ENCODE measurements around the gene LGALS8. TPM values are rescaled to one million over a fixed set of nuclear protein-coding genes. Genes with fewer than 3 reads are reported as not detected.

Gene LGALS8
- total RNA-seq, 4 donors from 2014 or later, result 45.7 to 112 (median 61.5) TPM

GRCh38 chr1:236522937-236523703 lies 662 bp upstream of the LGALS8 start:
- intact Hi-C loops (cut with DNase I; ENCODE audit: low total_unique reads), result no loop called here
- Histone ChIP-seq H3K27me3 (no peaks in the 10 kb centered on the region), H3K4me1 (peaks cover 0 to 6% of the 10 kb centered on the region in 2 donors), H3K9me3 (no peaks in the 10 kb centered on the region), H3K4me3 (peak overlapping the region; percentile 84), H3K27ac (peak overlapping the region; percentile 87 to 91), H3K36me3 (no peaks in the 10 kb centered on the region)
- DNase-seq, result peak; percentile 33
- TF ChIP-seq POLR2A (IDR thresholded peaks at IDR 0.05) (no peak), CTCF (IDR thresholded peaks at IDR 0.05) (no peak)

GRCh38 chr1:236524142-236524894 lies 536 bp downstream of the LGALS8 start:
- Histone ChIP-seq H3K9me3 (no peaks in the 10 kb centered on the region), H3K27ac (peak overlapping the region; percentile 87 to 91), H3K27me3 (no peaks in the 10 kb centered on the region), H3K36me3 (no peaks in the 10 kb centered on the region), H3K4me1 (peaks cover 0 to 6% of the 10 kb centered on the region in 2 donors), H3K4me3 (peak overlapping the region; percentile 84)
- TF ChIP-seq CTCF (IDR thresholded peaks at IDR 0.05) (no peak), POLR2A (IDR thresholded peaks at IDR 0.05) (peak in 1 of 2 donors; percentile 6)
- DNase-seq, result peak; percentile 24 to 49
- intact Hi-C loops (cut with DNase I; ENCODE audit: low total_unique reads), result no loop called here

GRCh38 chr1:236524895-236525184 lies 1.1 kb downstream of the LGALS8 start:
- no peak for TF ChIP-seq CTCF (IDR thresholded peaks at IDR 0.05)
- no peak for TF ChIP-seq POLR2A (IDR thresholded peaks at IDR 0.05)
- Histone ChIP-seq H3K4me3 (peak overlapping the region; percentile 84), H3K27ac (peak overlapping the region; percentile 87 to 91), H3K4me1 (peaks cover 0 to 6% of the 10 kb centered on the region in 2 donors), H3K36me3 (no peaks in the 10 kb centered on the region), H3K27me3 (no peaks in the 10 kb centered on the region), H3K9me3 (no peaks in the 10 kb centered on the region)
- DNase-seq, result no peak
- intact Hi-C loops (cut with DNase I; ENCODE audit: low total_unique reads), result no loop called here

- no peak for DNase-seq
- Histone ChIP-seq H3K9me3 (no peaks in the 10 kb centered on the region), H3K36me3 (no peaks in the 10 kb centered on the region), H3K27me3 (no peaks in the 10 kb centered on the region), H3K4me3 (no peak overlapping the region), H3K27ac (no peak overlapping the region), H3K4me1 (peaks cover 0 to 6% of the 10 kb centered on the region in 2 donors)
- intact Hi-C loops (cut with DNase I; ENCODE audit: low total_unique reads), result no loop called here
- TF ChIP-seq CTCF (IDR thresholded peaks at IDR 0.05) (no peak), POLR2A (IDR thresholded peaks at IDR 0.05) (no peak)
Observed at GRCh38 chr1:236526079-236526478, 2.3 kb downstream of the LGALS8 start.

- no peak for DNase-seq
- no peak for TF ChIP-seq POLR2A (IDR thresholded peaks at IDR 0.05)
- TF ChIP-seq CTCF (IDR thresholded peaks at IDR 0.05), result no peak
- intact Hi-C loops (cut with DNase I; ENCODE audit: low total_unique reads), result no loop called here
- Histone ChIP-seq H3K36me3 (no peaks in the 10 kb centered on the region), H3K27me3 (no peaks in the 10 kb centered on the region), H3K4me3 (no peak overlapping the region), H3K9me3 (no peaks in the 10 kb centered on the region), H3K27ac (no peak overlapping the region), H3K4me1 (no peaks in the 10 kb centered on the region)
Observed at GRCh38 chr1:236530286-236530685, 6.5 kb downstream of the LGALS8 start.
